ENCODE data around the gene RBMS1.
"Not testable (repeated sequence)": the region's sequence is repeated elsewhere in the genome, so short reads cannot be mapped to it uniquely, and the experiment has no call there.

The RBMS1 gene

DNA sequence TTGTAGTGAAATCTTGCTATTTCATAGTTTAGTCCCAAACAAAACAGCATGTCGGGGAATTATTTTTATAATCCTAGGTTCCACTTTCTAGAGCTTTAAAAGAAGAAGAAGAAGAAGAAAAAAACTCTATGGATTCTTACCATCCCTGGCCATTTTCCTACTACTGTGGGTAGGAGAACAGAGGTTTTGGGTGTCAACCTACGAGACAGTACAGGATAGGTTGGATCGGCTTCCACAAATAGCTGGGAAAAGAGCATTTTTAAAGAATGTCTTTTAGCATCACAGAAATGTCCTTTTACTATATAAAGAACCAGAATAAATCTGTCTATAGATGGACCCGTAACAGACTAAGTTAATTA lies 65.2 kb downstream of the RBMS1 start:
- Histone ChIP-seq H3K4me3 (ENCODE audit: low read depth in 1 of 2, low read length in 2 of 2) (no peak overlapping the region), H3K9me3 (ENCODE audit: control insufficient read depth in 1 of 2, low read length in 2 of 2) (no peaks in the 10 kb centered on the region), H3K36me3 (ENCODE audit: control insufficient read depth in 1 of 2, insufficient read depth in 2 of 2, low read length in 2 of 2) (peaks cover 0 to 4% of the 10 kb centered on the region in 2 donors), H3K9ac (ENCODE audit: low read depth in 1 of 2, low read length in 2 of 2) (no peak overlapping the region), H3K27ac (ENCODE audit: low read depth, low read length) (no peak overlapping the region), H3K27me3 (ENCODE audit: control insufficient read depth in 1 of 2, insufficient read depth in 2 of 2, low read length in 2 of 2) (no peaks in the 10 kb centered on the region), H3K4me1 (ENCODE audit: control insufficient read depth in 1 of 2, insufficient read depth in 2 of 2, low read length in 2 of 2) (peaks cover 8% of the 10 kb centered on the region in 2 donors)

DNA sequence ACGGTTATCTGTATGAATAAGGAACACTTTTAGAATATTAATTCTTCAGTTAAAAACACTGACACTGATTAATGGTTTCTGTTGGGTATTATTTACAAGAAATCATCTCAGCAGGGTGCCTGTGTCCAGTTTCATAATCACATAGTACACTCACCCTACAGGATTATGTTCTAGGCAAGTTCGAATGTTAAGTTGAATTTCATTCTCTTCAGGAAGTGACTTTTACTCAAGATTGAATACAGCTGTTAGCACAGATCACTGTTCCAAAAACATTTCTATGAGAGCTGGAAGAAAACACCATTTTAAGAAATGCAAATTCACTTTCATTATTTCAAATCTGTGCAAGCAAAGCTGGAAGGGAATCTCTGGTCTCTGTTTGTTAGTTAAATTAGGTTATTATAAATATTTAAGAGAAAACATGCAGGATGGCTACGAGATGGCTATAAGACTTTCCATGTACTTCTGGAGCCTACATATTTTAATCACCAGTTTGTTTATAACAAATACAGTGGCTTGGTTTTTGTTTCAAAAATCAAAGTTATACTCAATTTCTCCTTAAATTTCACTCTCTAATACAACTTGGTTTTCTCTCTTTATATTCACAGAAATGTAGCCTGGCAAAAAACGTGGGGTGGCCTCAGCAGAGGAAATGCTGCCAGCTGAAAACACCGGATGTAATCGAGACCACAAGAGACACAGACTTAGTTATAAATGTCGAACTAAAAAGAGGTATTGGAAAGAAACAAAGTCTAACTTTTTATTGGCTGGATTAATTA lies 65.8 kb downstream of the RBMS1 start:
- H3K9ac ChIP-seq (ENCODE audit: low read depth in 1 of 2, low read length in 2 of 2), result no peak overlapping the region
- H3K27me3 ChIP-seq (ENCODE audit: control insufficient read depth in 1 of 2, insufficient read depth in 2 of 2, low read length in 2 of 2), result no peaks in the 10 kb centered on the region
- peak overlapping the region; percentile 34 for H3K27ac ChIP-seq (ENCODE audit: low read depth, low read length)
- peaks cover 6 to 7% of the 10 kb centered on the region in 2 donors for H3K4me1 ChIP-seq (ENCODE audit: control insufficient read depth in 1 of 2, insufficient read depth in 2 of 2, low read length in 2 of 2)
- peaks cover 0 to 4% of the 10 kb centered on the region in 2 donors for H3K36me3 ChIP-seq (ENCODE audit: control insufficient read depth in 1 of 2, insufficient read depth in 2 of 2, low read length in 2 of 2)
- H3K9me3 ChIP-seq (ENCODE audit: control insufficient read depth in 1 of 2, low read length in 2 of 2), result no peaks in the 10 kb centered on the region
- peak overlapping the region in 1 of 2 donors; percentile 27 for H3K4me3 ChIP-seq (ENCODE audit: low read depth in 1 of 2, low read length in 2 of 2)

DNA sequence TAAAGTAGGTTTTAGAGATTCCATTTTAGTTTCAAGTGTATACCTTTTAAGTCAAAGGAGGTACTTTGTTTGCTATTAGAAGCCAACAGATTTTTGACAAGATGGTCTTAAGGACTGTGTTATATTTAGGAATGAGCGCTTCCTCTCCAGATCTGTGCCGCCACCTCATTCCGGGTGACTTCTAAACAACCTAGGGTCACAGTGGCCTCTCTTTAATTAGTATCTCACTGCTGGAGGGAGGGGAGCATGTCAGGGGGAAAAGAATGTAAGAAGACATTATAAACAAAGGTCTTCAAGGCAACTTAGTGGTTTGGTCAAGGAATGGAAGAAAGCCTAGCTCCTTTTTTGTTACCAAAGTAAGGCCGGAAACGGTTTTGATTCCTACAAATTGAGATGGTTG lies 67.0 kb downstream of the RBMS1 start:
- H3K27me3 ChIP-seq (ENCODE audit: control insufficient read depth in 1 of 2, insufficient read depth in 2 of 2, low read length in 2 of 2), result no peaks in the 10 kb centered on the region
- no peak overlapping the region for H3K9ac ChIP-seq (ENCODE audit: low read depth in 1 of 2, low read length in 2 of 2)
- H3K4me1 ChIP-seq (ENCODE audit: control insufficient read depth in 1 of 2, insufficient read depth in 2 of 2, low read length in 2 of 2), result peaks cover 3 to 6% of the 10 kb centered on the region in 2 donors
- no peaks in the 10 kb centered on the region for H3K9me3 ChIP-seq (ENCODE audit: control insufficient read depth in 1 of 2, low read length in 2 of 2)
- H3K27ac ChIP-seq (ENCODE audit: low read depth, low read length), result no peak overlapping the region
- peaks cover 0 to 4% of the 10 kb centered on the region in 2 donors for H3K36me3 ChIP-seq (ENCODE audit: control insufficient read depth in 1 of 2, insufficient read depth in 2 of 2, low read length in 2 of 2)
- no peak overlapping the region for H3K4me3 ChIP-seq (ENCODE audit: low read depth in 1 of 2, low read length in 2 of 2)

DNA sequence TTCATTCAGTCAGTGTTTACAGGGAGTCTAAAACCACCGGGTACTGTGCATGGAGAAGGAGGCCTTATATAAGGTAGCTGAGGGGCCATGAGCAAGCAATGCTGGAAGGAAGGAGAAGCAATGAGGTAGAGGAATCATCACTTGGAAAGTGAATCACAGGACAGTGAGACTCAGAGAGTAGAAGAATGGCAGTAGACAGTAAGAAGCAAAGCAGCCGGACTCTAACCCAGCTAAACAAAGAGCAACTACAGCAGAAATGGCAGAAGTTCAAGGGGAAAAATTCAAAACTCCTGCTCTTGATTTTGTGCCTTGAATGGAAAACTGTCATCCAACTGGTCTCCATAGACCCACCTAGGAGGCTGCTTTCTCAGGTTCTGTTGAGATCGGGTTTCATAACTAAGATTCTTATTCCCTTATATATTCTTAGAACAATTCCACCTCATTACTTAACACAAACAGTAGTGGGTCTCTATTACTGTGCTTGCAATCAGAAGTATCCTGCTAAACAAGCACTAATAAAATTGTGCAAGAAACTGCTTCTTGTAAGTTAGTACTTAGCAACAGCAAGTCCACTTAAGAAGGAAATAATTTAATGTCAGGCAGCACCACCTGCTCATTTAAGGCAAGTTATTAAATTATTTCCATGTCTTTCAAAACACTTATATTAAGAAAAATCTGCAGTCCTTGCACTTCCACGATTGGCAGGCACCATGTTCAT lies 68.0 kb downstream of the RBMS1 start:
- peaks cover 0 to 4% of the 10 kb centered on the region in 2 donors for H3K36me3 ChIP-seq (ENCODE audit: control insufficient read depth in 1 of 2, insufficient read depth in 2 of 2, low read length in 2 of 2)
- no peak overlapping the region for H3K9ac ChIP-seq (ENCODE audit: low read depth in 1 of 2, low read length in 2 of 2)
- no peak overlapping the region for H3K4me3 ChIP-seq (ENCODE audit: low read depth in 1 of 2, low read length in 2 of 2)
- no peaks in the 10 kb centered on the region for H3K27me3 ChIP-seq (ENCODE audit: control insufficient read depth in 1 of 2, insufficient read depth in 2 of 2, low read length in 2 of 2)
- H3K9me3 ChIP-seq (ENCODE audit: control insufficient read depth in 1 of 2, low read length in 2 of 2), result no peaks in the 10 kb centered on the region
- H3K4me1 ChIP-seq (ENCODE audit: control insufficient read depth in 1 of 2, insufficient read depth in 2 of 2, low read length in 2 of 2), result peaks cover 3 to 6% of the 10 kb centered on the region in 2 donors
- no peak overlapping the region for H3K27ac ChIP-seq (ENCODE audit: low read depth, low read length)

DNA sequence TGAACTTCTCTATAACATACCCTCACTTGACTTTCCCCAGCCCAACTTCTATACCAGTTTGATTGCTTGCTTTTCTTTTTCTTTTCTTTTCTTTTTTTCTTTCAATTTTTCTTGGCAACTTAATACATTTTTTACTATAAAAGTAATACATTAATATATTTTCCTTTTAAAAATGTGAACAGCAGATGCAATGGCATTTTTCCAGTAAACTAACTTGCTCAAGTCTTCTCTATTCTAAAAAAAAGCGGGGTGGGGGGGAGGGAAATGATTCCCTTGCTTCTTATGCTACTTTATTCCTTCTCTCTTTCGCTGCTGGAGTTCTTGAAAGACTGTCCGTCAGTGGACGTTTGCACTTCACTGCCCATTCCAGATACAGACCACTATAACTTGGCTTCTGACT lies 70.5 kb downstream of the RBMS1 start:
- Histone ChIP-seq H3K4me3 (ENCODE audit: low read depth in 1 of 2, low read length in 2 of 2) (no peak overlapping the region), H3K4me1 (ENCODE audit: control insufficient read depth in 1 of 2, insufficient read depth in 2 of 2, low read length in 2 of 2) (peaks cover 0 to 3% of the 10 kb centered on the region in 2 donors), H3K27ac (ENCODE audit: low read depth, low read length) (no peak overlapping the region)

DNA sequence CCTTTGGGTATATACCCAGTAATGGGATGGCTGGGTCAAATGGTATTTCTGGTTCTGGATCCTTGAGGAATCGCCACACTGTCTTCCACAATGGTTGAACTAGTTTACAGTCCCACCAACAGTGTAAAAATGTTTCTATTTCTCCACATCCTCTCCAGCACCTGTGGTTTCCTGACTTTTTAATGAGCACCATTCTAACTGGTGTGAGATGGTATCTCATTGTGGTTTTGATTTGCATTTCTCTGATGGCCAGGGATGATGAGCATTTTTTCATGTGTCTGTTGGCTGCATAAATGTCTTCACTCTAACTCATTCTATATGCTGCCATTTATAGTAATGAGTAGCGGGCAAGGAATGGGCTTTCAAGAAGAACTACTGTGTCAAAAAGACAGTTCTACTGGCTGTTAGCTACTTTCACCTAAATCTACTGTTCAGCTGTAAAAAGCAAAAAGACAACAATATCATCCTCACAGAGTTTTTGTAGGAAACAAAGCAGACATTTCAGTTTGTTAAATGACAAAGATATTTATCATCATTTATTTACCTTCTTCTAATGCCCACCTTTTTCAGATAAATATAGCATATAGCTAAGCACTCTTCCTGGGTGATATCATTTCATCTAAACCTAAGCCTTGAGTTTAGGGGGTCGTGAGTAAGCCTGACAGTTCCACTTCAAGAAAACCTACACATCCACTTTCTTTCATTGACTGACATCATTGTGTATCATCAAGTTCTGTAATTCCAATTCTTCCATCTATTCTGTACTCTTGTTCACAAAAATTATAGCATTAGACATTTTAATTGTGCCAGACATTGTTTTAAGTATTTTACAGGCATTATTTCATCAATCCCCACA lies 71.7 kb downstream of the RBMS1 start:
- not testable (repeated sequence) for H3K27me3 ChIP-seq (ENCODE audit: control insufficient read depth in 1 of 2, insufficient read depth in 2 of 2, low read length in 2 of 2); H3K36me3 ChIP-seq (ENCODE audit: control insufficient read depth in 1 of 2, insufficient read depth in 2 of 2, low read length in 2 of 2); H3K9me3 ChIP-seq (ENCODE audit: control insufficient read depth in 1 of 2, low read length in 2 of 2); H3K4me1 ChIP-seq (ENCODE audit: control insufficient read depth in 1 of 2, insufficient read depth in 2 of 2, low read length in 2 of 2); H3K27ac ChIP-seq (ENCODE audit: low read depth, low read length); H3K4me3 ChIP-seq (ENCODE audit: low read depth in 1 of 2, low read length in 2 of 2); H3K9ac ChIP-seq (ENCODE audit: low read depth in 1 of 2, low read length in 2 of 2)

More for the DNA sequence above, 70.5 kb downstream of the RBMS1 start:
- Histone ChIP-seq H3K27me3 (ENCODE audit: control insufficient read depth in 1 of 2, insufficient read depth in 2 of 2, low read length in 2 of 2) (no peaks in the 10 kb centered on the region), H3K9ac (ENCODE audit: low read depth in 1 of 2, low read length in 2 of 2) (no peak overlapping the region), H3K36me3 (ENCODE audit: control insufficient read depth in 1 of 2, insufficient read depth in 2 of 2, low read length in 2 of 2) (no peaks in the 10 kb centered on the region), H3K9me3 (ENCODE audit: control insufficient read depth in 1 of 2, low read length in 2 of 2) (no peaks in the 10 kb centered on the region)

DNA sequence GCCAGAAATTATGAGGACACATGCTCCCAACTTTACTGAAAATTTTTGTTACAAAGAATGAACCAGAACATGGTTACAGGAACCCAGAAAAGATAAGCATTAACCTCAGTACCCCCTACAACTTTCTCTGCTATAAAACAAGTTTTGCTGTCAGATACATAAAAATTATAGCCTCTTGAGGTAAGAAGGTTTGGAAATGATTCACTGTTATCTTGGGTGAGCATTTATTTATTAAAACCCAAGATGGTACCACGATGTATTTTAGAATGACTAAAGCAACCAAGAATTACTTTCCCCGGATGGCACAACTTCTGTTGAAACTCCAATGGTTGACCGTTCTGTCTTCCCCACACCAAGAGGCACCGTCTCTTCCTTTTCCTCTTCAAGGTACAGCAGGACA lies 72.9 kb downstream of the RBMS1 start:
- H3K9ac ChIP-seq (ENCODE audit: low read depth in 1 of 2, low read length in 2 of 2), result no peak overlapping the region
- H3K27me3 ChIP-seq (ENCODE audit: control insufficient read depth in 1 of 2, insufficient read depth in 2 of 2, low read length in 2 of 2), result no peaks in the 10 kb centered on the region
- H3K4me3 ChIP-seq (ENCODE audit: low read depth in 1 of 2, low read length in 2 of 2), result no peak overlapping the region
- H3K9me3 ChIP-seq (ENCODE audit: control insufficient read depth in 1 of 2, low read length in 2 of 2), result no peaks in the 10 kb centered on the region
- no peaks in the 10 kb centered on the region for H3K36me3 ChIP-seq (ENCODE audit: control insufficient read depth in 1 of 2, insufficient read depth in 2 of 2, low read length in 2 of 2)
- no peak overlapping the region for H3K27ac ChIP-seq (ENCODE audit: low read depth, low read length)
- H3K4me1 ChIP-seq (ENCODE audit: control insufficient read depth in 1 of 2, insufficient read depth in 2 of 2, low read length in 2 of 2), result peaks cover 0 to 3% of the 10 kb centered on the region in 2 donors

- Histone ChIP-seq H3K9me3 (ENCODE audit: control insufficient read depth in 1 of 2, low read length in 2 of 2) (no peaks in the 10 kb centered on the region), H3K27ac (ENCODE audit: low read depth, low read length) (no peak overlapping the region)
Measured at GRCh38 chr2:160419776-160420505, 73.7 kb downstream of the RBMS1 start.

GRCh38 chr2:160418853-160419252 lies 74.8 kb downstream of the RBMS1 start:
- Histone ChIP-seq H3K4me3 (ENCODE audit: low read depth in 1 of 2, low read length in 2 of 2) (no peak overlapping the region), H3K4me1 (ENCODE audit: control insufficient read depth in 1 of 2, insufficient read depth in 2 of 2, low read length in 2 of 2) (no peaks in the 10 kb centered on the region), H3K27ac (ENCODE audit: low read depth, low read length) (no peak overlapping the region), H3K9ac (ENCODE audit: low read depth in 1 of 2, low read length in 2 of 2) (no peak overlapping the region), H3K27me3 (ENCODE audit: control insufficient read depth in 1 of 2, insufficient read depth in 2 of 2, low read length in 2 of 2) (no peaks in the 10 kb centered on the region), H3K36me3 (ENCODE audit: control insufficient read depth in 1 of 2, insufficient read depth in 2 of 2, low read length in 2 of 2) (no peaks in the 10 kb centered on the region), H3K9me3 (ENCODE audit: control insufficient read depth in 1 of 2, low read length in 2 of 2) (no peaks in the 10 kb centered on the region)

More at GRCh38 chr2:160419776-160420505, 73.7 kb downstream of the RBMS1 start:
- H3K4me1 ChIP-seq (ENCODE audit: control insufficient read depth in 1 of 2, insufficient read depth in 2 of 2, low read length in 2 of 2), result no peaks in the 10 kb centered on the region
- H3K36me3 ChIP-seq (ENCODE audit: control insufficient read depth in 1 of 2, insufficient read depth in 2 of 2, low read length in 2 of 2), result no peaks in the 10 kb centered on the region
- no peaks in the 10 kb centered on the region for H3K27me3 ChIP-seq (ENCODE audit: control insufficient read depth in 1 of 2, insufficient read depth in 2 of 2, low read length in 2 of 2)
- no peak overlapping the region for H3K4me3 ChIP-seq (ENCODE audit: low read depth in 1 of 2, low read length in 2 of 2)
- H3K9ac ChIP-seq (ENCODE audit: low read depth in 1 of 2, low read length in 2 of 2), result no peak overlapping the region

Measured in duodenal mucosa (tissue), 2 donors.